ENCODE measurements around the gene COQ9. TPM values are rescaled to one million over a fixed set of nuclear protein-coding genes. Genes with fewer than 3 reads are reported as not detected.

COQ9 gene
- total RNA-seq, 1 experiment from 2014 or later, result 32.9 TPM

GRCh38 chr16:57409065-57409464, 38.2 kb upstream of the COQ9 start:
- H4K91ac ChIP-seq (ENCODE audit: insufficient read length, low read depth, low read length), result no peak overlapping the region
- H2AK5ac ChIP-seq (ENCODE audit: insufficient read length, low read length), result no peak overlapping the region
- H4K8ac ChIP-seq (replicated peaks; ENCODE audit: insufficient read length, low read depth, low read length), result no peak overlapping the region
- H3K9ac ChIP-seq (ENCODE audit: extremely low read depth, insufficient read length, low read length), result no peak overlapping the region
- no peak overlapping the region for H3T11ph ChIP-seq (ENCODE audit: low read length)
- H3K4ac ChIP-seq (ENCODE audit: low read depth, low read length), result no peak overlapping the region
- peaks cover 2 to 5% of the 10 kb centered on the region in 2 experiments; a peak in 1 of 4 replicates for H3K4me1 Mint-ChIP-seq
- H3K23me2 ChIP-seq (ENCODE audit: insufficient read length, low read depth, low read length, poor library complexity, severe bottlenecking), result no peaks in the 10 kb centered on the region
- no peak for TF ChIP-seq CTCF (conservative IDR thresholded peaks at IDR 0.05)
- no peaks in the 10 kb centered on the region for H4K20me1 ChIP-seq (ENCODE audit: control insufficient read depth, insufficient read depth, insufficient read length)
- no peak overlapping the region for H3K4me3 Mint-ChIP-seq
- no peaks in the 10 kb centered on the region for H3K9me3 ChIP-seq (ENCODE audit: control insufficient read depth, low read depth, low read length)
- no peaks in the 10 kb centered on the region for H3K27me3 ChIP-seq (ENCODE audit: insufficient read depth, low read length)
- H2BK5ac ChIP-seq (ENCODE audit: insufficient read length, low read length), result no peak overlapping the region
- H3K27ac Mint-ChIP-seq, result peak overlapping the region in 1 of 3 experiments; percentile 3; a peak in 1 of 7 replicates
- H3K79me1 ChIP-seq (ENCODE audit: insufficient read depth, low read depth, low read length, poor library complexity, severe bottlenecking), result no peaks in the 10 kb centered on the region
- no peak overlapping the region for H2BK20ac ChIP-seq (ENCODE audit: low read depth, low read length, poor library complexity, severe bottlenecking)
- DNase-seq, result no peak
- H3K14ac ChIP-seq (ENCODE audit: insufficient read depth, low read length), result no peak overlapping the region
- H3K36me3 Mint-ChIP-seq (ENCODE audit: insufficient read depth in 1 of 3, low read depth in 3 of 3), result no peaks in the 10 kb centered on the region
- no peak overlapping the region for H2BK15ac ChIP-seq (ENCODE audit: low read depth, low read length)
- H3K9me3 Mint-ChIP-seq, result no peaks in the 10 kb centered on the region
- H3K27me3 Mint-ChIP-seq (ENCODE audit: low read depth), result peaks cover 7% of the 10 kb centered on the region
- no peak overlapping the region for H4K5ac ChIP-seq (ENCODE audit: insufficient read length, low read depth, low read length)
- no peak overlapping the region for H3K4me2 ChIP-seq (ENCODE audit: insufficient read depth, insufficient read length, low read length)
- WGBS (ENCODE audit: extremely low coverage, insufficient read length, low lambda C conversion rate), result no CpG with 5 or more reads among the region's 5 CpGs
- H3K18ac ChIP-seq (ENCODE audit: insufficient read length, low read depth, low read length), result no peak overlapping the region
- H3K4me1 ChIP-seq (ENCODE audit: insufficient read depth, low read length), result no peaks in the 10 kb centered on the region
- H3K27ac ChIP-seq (ENCODE audit: insufficient read length, low read depth, low read length), result no peak overlapping the region
- H2AFZ ChIP-seq (ENCODE audit: low read length), result no peak overlapping the region
- no peak overlapping the region for H3K23ac ChIP-seq (ENCODE audit: insufficient read length, low read depth, low read length)
- no peaks in the 10 kb centered on the region for H3K79me2 ChIP-seq (ENCODE audit: insufficient read depth, low read length)
- no peak overlapping the region for H2BK12ac ChIP-seq (ENCODE audit: insufficient read length, low read depth, low read length)
- H3K56ac ChIP-seq (ENCODE audit: insufficient read length, low read depth, low read length), result no peak overlapping the region
- H2BK120ac ChIP-seq (ENCODE audit: low read depth, low read length, poor library complexity, severe bottlenecking), result no peak overlapping the region

Measured in H9 (cell line).